Measurements from ENCODE around the gene CDC16. TPM values are rescaled to one million over a fixed set of nuclear protein-coding genes. Genes with fewer than 3 reads are reported as not detected.

The CDC16 gene
- total and polyA plus RNA-seq, 2 donors (not counting 1 experiment from before 2014, with no cell fraction given) = 94.8 to 127 TPM

- Mint-ChIP-seq H3K27me3 (no peaks in the 10 kb centered on the region), H3K4me3 (no peak overlapping the region), H3K9me3 (ENCODE audit: insufficient read depth) (no peaks in the 10 kb centered on the region), H3K27ac (peak overlapping the region; percentile 38), H3K4me1 (peaks cover 13% of the 10 kb centered on the region)
- Histone ChIP-seq H4K20me1 (ENCODE audit: control insufficient read depth, insufficient read depth, low read length, poor library complexity, severe bottlenecking) (no peaks in the 10 kb centered on the region), H3K9me3 (ENCODE audit: control extremely low read depth in 1 of 3, control insufficient read depth in 2 of 3, insufficient read depth in 1 of 3, low read length in 2 of 3) (peaks cover 0 to 10% (median 4%) of the 10 kb centered on the region in 3 donors), H2AFZ (ENCODE audit: insufficient read depth, low read depth, low read length, poor library complexity, severe bottlenecking) (no peak overlapping the region), H3K9ac (ENCODE audit: low read length) (no peak overlapping the region), H3K36me3 (replicated peaks in 1 of 2; ENCODE audit: control extremely low read depth in 1 of 2, control insufficient read depth in 1 of 2, extremely low read depth in 1 of 2, insufficient read depth in 2 of 2, low read length in 1 of 2) (peaks cover 19 to 64% of the 10 kb centered on the region in 2 experiments), H3K4me1 (ENCODE audit: control insufficient read depth in 2 of 2, insufficient read depth in 2 of 2, low read length in 2 of 2) (peaks cover 11 to 16% of the 10 kb centered on the region in 2 donors), H3K4me2 (replicated peaks; ENCODE audit: low read depth, low read length, poor library complexity, severe bottlenecking) (no peak overlapping the region), H3K27ac (ENCODE audit: low read length in 2 of 2) (peak overlapping the region in 1 of 2 donors; percentile 50), H3K4me3 (ENCODE audit: control extremely low read depth in 1 of 5, extremely low read depth in 1 of 5, insufficient read depth in 1 of 5, low read depth in 2 of 5, low read length in 4 of 5) (no peak overlapping the region), H3K79me2 (ENCODE audit: control insufficient read depth, insufficient read depth, low read length) (no peaks in the 10 kb centered on the region), H3K27me3 (replicated peaks in 1 of 4; ENCODE audit: control extremely low read depth in 1 of 4, control insufficient read depth in 3 of 4, insufficient read depth in 4 of 4, low read length in 3 of 4) (no peaks in the 10 kb centered on the region)
- 77% methylated on average over 2 of the region's 6 CpGs for WGBS (ENCODE audit: insufficient coverage)
- intact Hi-C loops (cut with micrococcal nuclease) = no loop called here
- ChIA-PET CTCF (interaction anchor here (1.2 kb wide), 1 partner anchor 11 kb away, joined by 5 read pairs; no protein-coding TSS in a partner anchor), POLR2A (no interaction called here)
- DNase-seq = no peak
- ATAC-seq (ENCODE audit: low read depth) = no peak
- TF ChIP-seq CTCF (IDR thresholded peaks at IDR 0.05) (no peak), EZH2 (IDR thresholded peaks at IDR 0.05; ENCODE audit: borderline replicate concordance, insufficient read depth, low read depth, low read length, poor library complexity, severe bottlenecking) (no peak)
These were observed 33.9 kb downstream of the CDC16 start for GRCh38 chr13:114268344-114269280.

- DNase-seq = no peak
- Histone ChIP-seq H3K27me3 (replicated peaks in 1 of 4; ENCODE audit: control extremely low read depth in 1 of 4, control insufficient read depth in 3 of 4, insufficient read depth in 4 of 4, low read length in 3 of 4) (no peaks in the 10 kb centered on the region), H3K27ac (ENCODE audit: low read length in 2 of 2) (no peak overlapping the region), H3K4me2 (replicated peaks; ENCODE audit: low read depth, low read length, poor library complexity, severe bottlenecking) (no peak overlapping the region), H3K36me3 (replicated peaks in 1 of 2; ENCODE audit: control extremely low read depth in 1 of 2, control insufficient read depth in 1 of 2, extremely low read depth in 1 of 2, insufficient read depth in 2 of 2, low read length in 1 of 2) (peaks cover 19 to 61% of the 10 kb centered on the region in 2 experiments), H3K79me2 (ENCODE audit: control insufficient read depth, insufficient read depth, low read length) (no peaks in the 10 kb centered on the region), H4K20me1 (ENCODE audit: control insufficient read depth, insufficient read depth, low read length, poor library complexity, severe bottlenecking) (no peaks in the 10 kb centered on the region), H3K9ac (ENCODE audit: low read length) (no peak overlapping the region), H3K9me3 (ENCODE audit: control extremely low read depth in 1 of 3, control insufficient read depth in 2 of 3, insufficient read depth in 1 of 3, low read length in 2 of 3) (peaks cover 0 to 10% (median 4%) of the 10 kb centered on the region in 3 donors), H3K4me3 (ENCODE audit: control extremely low read depth in 1 of 5, extremely low read depth in 1 of 5, insufficient read depth in 1 of 5, low read depth in 2 of 5, low read length in 4 of 5) (no peak overlapping the region), H3K4me1 (ENCODE audit: control insufficient read depth in 2 of 2, insufficient read depth in 2 of 2, low read length in 2 of 2) (peaks cover 7 to 10% of the 10 kb centered on the region in 2 donors), H2AFZ (ENCODE audit: insufficient read depth, low read depth, low read length, poor library complexity, severe bottlenecking) (no peak overlapping the region)
- Mint-ChIP-seq H3K9me3 (ENCODE audit: insufficient read depth) (no peaks in the 10 kb centered on the region), H3K27me3 (no peaks in the 10 kb centered on the region), H3K4me3 (no peak overlapping the region), H3K4me1 (peaks cover 10% of the 10 kb centered on the region), H3K27ac (no peak overlapping the region)
- TF ChIP-seq CTCF (IDR thresholded peaks at IDR 0.05) = no peak
- TF ChIP-seq EZH2 (IDR thresholded peaks at IDR 0.05; ENCODE audit: borderline replicate concordance, insufficient read depth, low read depth, low read length, poor library complexity, severe bottlenecking) = no peak
- no peak for ATAC-seq (ENCODE audit: low read depth)
- ChIA-PET POLR2A (no interaction called here), CTCF (interaction anchor here (1.2 kb wide), 1 partner anchor 11 kb away, joined by 5 read pairs; no protein-coding TSS in a partner anchor)
- intact Hi-C loops (cut with micrococcal nuclease) = no loop called here
- 100% methylated on average over 1 of the region's 4 CpGs for WGBS (ENCODE audit: insufficient coverage)
These were observed 34.6 kb downstream of the CDC16 start for GRCh38 chr13:114269281-114269770.

Measured in B cell (primary cell).